IMR-90 (cell line): Measurements from ENCODE around the gene PCK2. TPM values are rescaled to one million over a fixed set of nuclear protein-coding genes. Genes with fewer than 3 reads are reported as not detected.
A peak's percentile ranks its signal among the peaks of the same experiment; 100 is the strongest.

Experiments used
- ATAC-seq: fragments of 200-7000 bp; cut with Tn5 transposase; 2 replicates; pipeline ENCODE4 v1.9.1; 2020; ENCODE audit warnings: low read depth, mild to moderate bottlenecking, moderate library complexity
- BruUV-seq: library from RNA; stranded (reverse); fragments of 400-500 nt; replicated peaks from 2 replicates; lab custom pipeline; 2021; lab: Mats Ljungman, UMichigan
- CTCF ChIA-PET: fragments of 300-600 bp; formaldehyde crosslinking; extraction: SDS; loops from one replicate; lab custom pipeline; 2021; ENCODE audit warnings: antibody characterized with exemption; lab: Yijun Ruan, JAX
- POLR2A ChIA-PET: fragments of 300-600 bp; sonication (Branson Sonifier 250); formaldehyde crosslinking; loops from one replicate; lab custom pipeline; 2022; ENCODE audit warnings: antibody characterized with exemption; ENCODE audit not compliant: unreplicated experiment; lab: Charles Lee
- DNase-seq: peaks from one replicate; pipeline ENCODE4 v3.0.0; 2013
- H2AFZ ChIP-seq: replicated peaks from 2 replicates; pipeline ENCODE3; 2013; ENCODE audit warnings: low read length, mild to moderate bottlenecking; ENCODE audit not compliant: poor library complexity
- H2AK5ac ChIP-seq: 2 replicates; pipeline ENCODE4 v1.6.1; 2013; ENCODE audit warnings: low read depth, low read length, inconsistent platforms
- H2AK9ac ChIP-seq: replicated peaks from 2 replicates; pipeline ENCODE3; 2013; ENCODE audit warnings: mild to moderate bottlenecking, low read depth, low read length, moderate library complexity; ENCODE audit not compliant: poor library complexity
- H2BK120ac ChIP-seq: 2 replicates; pipeline ENCODE4 v1.6.1; 2013; ENCODE audit warnings: low read depth, low read length, inconsistent platforms
- H2BK15ac ChIP-seq: 3 replicates; pipeline ENCODE4 v1.6.1; 2013; ENCODE audit warnings: low read depth, low read length, inconsistent platforms
- H2BK20ac ChIP-seq: 2 replicates; pipeline ENCODE4 v1.6.1; 2013; ENCODE audit warnings: low read depth, mild to moderate bottlenecking, inconsistent platforms, low read length, moderate library complexity
- H2BK5ac ChIP-seq: 2 replicates; pipeline ENCODE4 v1.6.1; 2013; ENCODE audit warnings: mild to moderate bottlenecking, low read depth, low read length, inconsistent platforms; ENCODE audit not compliant: poor library complexity, severe bottlenecking
- H3K14ac ChIP-seq: replicated peaks from 2 replicates; pipeline ENCODE4 v1.6.1; 2013; ENCODE audit warnings: low read depth, low read length, inconsistent platforms
- H3K18ac ChIP-seq: 2 replicates; pipeline ENCODE4 v1.6.1; 2013; ENCODE audit warnings: low read depth, low read length, control low read depth
- H3K23ac ChIP-seq: 2 replicates; pipeline ENCODE4 v1.6.1; 2013; ENCODE audit warnings: low read depth, low read length, inconsistent platforms
- H3K27ac ChIP-seq: 2 replicates; pipeline ENCODE4 v1.5.1; 2013; ENCODE audit warnings: mild to moderate bottlenecking, control low read depth, low read length; ENCODE audit not compliant: insufficient read depth
- H3K27me3 ChIP-seq: 2 replicates; pipeline ENCODE4 v1.6.1; 2013; ENCODE audit warnings: low read length; ENCODE audit not compliant: control insufficient read depth, insufficient read depth
- H3K36me3 ChIP-seq: 2 replicates; pipeline ENCODE4 v1.6.1; 2013; ENCODE audit warnings: low read length, mixed read lengths; ENCODE audit not compliant: control insufficient read depth, insufficient read depth
- H3K4ac ChIP-seq: 2 replicates; pipeline ENCODE4 v1.6.1; 2013; ENCODE audit warnings: low read depth, low read length, inconsistent platforms
- H3K4me1 ChIP-seq: 2 replicates; pipeline ENCODE4 v1.6.1; 2013; ENCODE audit warnings: low read length, mixed read lengths; ENCODE audit not compliant: control insufficient read depth, insufficient read depth
- H3K4me2 ChIP-seq: 2 replicates; pipeline ENCODE4 v1.6.1; 2013; ENCODE audit warnings: low read depth, mild to moderate bottlenecking, control low read depth, low read length, moderate library complexity
- H3K4me3 ChIP-seq: 2 replicates; pipeline ENCODE4 v1.5.1; 2013; ENCODE audit warnings: low read depth, mild to moderate bottlenecking, control low read depth, low read length, moderate library complexity; ENCODE audit not compliant: insufficient read depth
- H3K56ac ChIP-seq: 2 replicates; pipeline ENCODE4 v1.6.1; 2013; ENCODE audit warnings: low read length, inconsistent platforms; ENCODE audit not compliant: insufficient read depth; ENCODE audit errors: extremely low read depth
- H3K79me1 ChIP-seq, 2 experiments: 2 replicates each; pipeline ENCODE4 v1.6.1; 2013; ENCODE audit warnings: low read length in 2 of 2, inconsistent platforms in 1 of 2, low read depth in 1 of 2
- H3K9ac ChIP-seq: 2 replicates; pipeline ENCODE4 v1.6.1; 2013; ENCODE audit warnings: low read depth, low read length, control low read depth
- H3K9me1 ChIP-seq: 2 replicates; pipeline ENCODE4 v1.6.1; 2013; ENCODE audit warnings: low read length, inconsistent platforms; ENCODE audit not compliant: insufficient read depth
- H3K9me3 ChIP-seq: 2 replicates; pipeline ENCODE4 v1.6.1; 2013; ENCODE audit warnings: low read length; ENCODE audit not compliant: control insufficient read depth, insufficient read depth
- H4K20me1 ChIP-seq: 2 replicates; pipeline ENCODE4 v1.6.1; 2013; ENCODE audit warnings: low read length, inconsistent platforms; ENCODE audit not compliant: insufficient read depth
- H4K5ac ChIP-seq: 2 replicates; pipeline ENCODE4 v1.6.1; 2013; ENCODE audit warnings: mild to moderate bottlenecking, low read depth, low read length, control low read depth
- H4K8ac ChIP-seq, 2 experiments: 2 replicates each; pipeline ENCODE4 v1.6.1; 2013; ENCODE audit warnings: low read depth in 2 of 2, low read length in 2 of 2, control low read depth in 1 of 2, inconsistent platforms in 1 of 2
- H4K91ac ChIP-seq: 2 replicates; pipeline ENCODE4 v1.6.1; 2013; ENCODE audit warnings: low read depth, low read length, inconsistent platforms; ENCODE audit not compliant: insufficient read depth
- MXI1 ChIP-seq: IDR thresholded peaks from 2 replicates; pipeline ENCODE4 v1.6.1; 2012; ENCODE audit warnings: low read depth, mild to moderate bottlenecking, low read length, moderate library complexity, borderline replicate concordance
- WGBS, 2 experiments: methylation state at CpG; one replicate each; pipeline versions ENCODE4 v1.1.5 to v1.1.7; 2013; ENCODE audit warnings: missing lambda C conversion rate in 2 of 2; ENCODE audit not compliant: insufficient read length in 1 of 2; ENCODE audit errors: extremely low coverage in 2 of 2; 5-methylcytosine and 5-hydroxymethylcytosine counted together
- dilution Hi-C: fragments of 300-500 bp; cut with HindIII; formaldehyde crosslinking; loops from one replicate; pipeline ENCODE4 v1.14.3; 2018; ENCODE audit warnings: low sequenced_read_pairs; ENCODE audit not compliant: unreplicated experiment
- in situ Hi-C: fragments of 300-500 bp; cut with MboI; formaldehyde crosslinking; loops from 3 replicates; pipeline ENCODE4 v1.14.3; 2019; ENCODE audit warnings: low sequenced_read_pairs, inconsistent platforms, mixed read lengths
- intact Hi-C: fragments of 100-400 bp; cut with micrococcal nuclease; formaldehyde crosslinking; loops from 2 replicates; pipeline ENCODE4 v1.10.0; 2022
- polyA plus RNA-seq, 3 experiments: library from polyadenylated mRNA; depleted of rRNA; stranded (reverse); fragments of >200 nt; gene quantifications; 2 replicates each; pipeline ENCODE4 v1.2.3, GENCODE V29; 2012; ENCODE audit warnings: low replicate concordance in 1 of 3
- total RNA-seq: library from RNA; depleted of rRNA; stranded (reverse); fragments of >200 nt; gene quantifications from 2 replicates; pipeline ENCODE4 v1.2.3, GENCODE V29; 2012
- TF ChIP-seq, protein P1 (sequence below): conservative IDR thresholded peaks from 2 replicates; pipeline ENCODE4 v1.5.1; 2012; ENCODE audit warnings: mild to moderate bottlenecking, low read depth, low read length, improper control_type of control experiment

The PCK2 gene
- total and polyA plus RNA-seq, 2 of the 4 experiments (the other 2 are of a cell fraction): 13.4 to 29.4 TPM

DNA sequence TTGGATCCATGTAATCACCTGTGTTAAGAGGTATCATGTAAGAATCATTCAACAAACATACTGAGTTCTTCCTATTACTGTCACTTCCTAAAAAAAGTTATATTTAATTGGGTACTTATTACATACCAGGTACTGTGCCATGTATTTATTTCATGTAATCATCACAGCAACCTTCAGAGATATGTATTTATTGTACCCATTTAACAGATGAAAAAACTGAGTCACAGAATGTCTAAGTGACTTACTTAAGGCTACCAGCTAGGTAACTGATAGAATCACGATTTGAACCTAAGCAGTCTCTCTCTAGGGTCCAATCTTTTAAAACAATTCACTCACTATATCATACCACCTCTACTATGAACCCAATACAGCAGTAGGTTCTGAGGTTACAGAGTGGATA is 50.3 kb downstream of the PCK2 start:
- H3K23ac ChIP-seq: peak overlapping the region; percentile 32; the same call in 1 of the 2 replicates
- H3K9ac ChIP-seq: no peak overlapping the region
- H3K4me1 ChIP-seq: peaks cover 12% of the 10 kb centered on the region
- TF ChIP-seq MXI1: no peak
- TF ChIP-seq, protein P1, sequence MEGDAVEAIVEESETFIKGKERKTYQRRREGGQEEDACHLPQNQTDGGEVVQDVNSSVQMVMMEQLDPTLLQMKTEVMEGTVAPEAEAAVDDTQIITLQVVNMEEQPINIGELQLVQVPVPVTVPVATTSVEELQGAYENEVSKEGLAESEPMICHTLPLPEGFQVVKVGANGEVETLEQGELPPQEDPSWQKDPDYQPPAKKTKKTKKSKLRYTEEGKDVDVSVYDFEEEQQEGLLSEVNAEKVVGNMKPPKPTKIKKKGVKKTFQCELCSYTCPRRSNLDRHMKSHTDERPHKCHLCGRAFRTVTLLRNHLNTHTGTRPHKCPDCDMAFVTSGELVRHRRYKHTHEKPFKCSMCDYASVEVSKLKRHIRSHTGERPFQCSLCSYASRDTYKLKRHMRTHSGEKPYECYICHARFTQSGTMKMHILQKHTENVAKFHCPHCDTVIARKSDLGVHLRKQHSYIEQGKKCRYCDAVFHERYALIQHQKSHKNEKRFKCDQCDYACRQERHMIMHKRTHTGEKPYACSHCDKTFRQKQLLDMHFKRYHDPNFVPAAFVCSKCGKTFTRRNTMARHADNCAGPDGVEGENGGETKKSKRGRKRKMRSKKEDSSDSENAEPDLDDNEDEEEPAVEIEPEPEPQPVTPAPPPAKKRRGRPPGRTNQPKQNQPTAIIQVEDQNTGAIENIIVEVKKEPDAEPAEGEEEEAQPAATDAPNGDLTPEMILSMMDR: no peak
- dilution Hi-C loops (no loop called here), in situ Hi-C loops (loop anchor here (25.0 kb wide), 2 partner anchors 832 to 1057 kb away; partner anchors contain the start of genes ACIN1, BCL2L2, C14orf119 and PABPN1), intact Hi-C loops (no loop called here)
- H3K4me3 ChIP-seq: no peak overlapping the region
- no peaks in the 10 kb centered on the region for H3K9me3 ChIP-seq
- no peak overlapping the region for H4K5ac ChIP-seq
- DNase-seq (no peak), ATAC-seq (no peak)
- no peak overlapping the region for H2BK5ac ChIP-seq
- no peak overlapping the region for H2BK120ac ChIP-seq
- no peak overlapping the region for H2AK5ac ChIP-seq
- H3K56ac ChIP-seq: no peak overlapping the region
- H3K4ac ChIP-seq: no peak overlapping the region
- H3K36me3 ChIP-seq: peaks cover 6% of the 10 kb centered on the region
- no peak overlapping the region for H2AFZ ChIP-seq
- no peak overlapping the region for H2AK9ac ChIP-seq
- POLR2A ChIA-PET: no interaction called here
- H3K14ac ChIP-seq: no peak overlapping the region
- H2BK15ac ChIP-seq: no peak overlapping the region
- no peak overlapping the region for H4K91ac ChIP-seq
- CTCF ChIA-PET: no interaction called here
- no CpG with 5 or more reads among the region's 1 CpG for WGBS, 2 experiments
- H3K18ac ChIP-seq: no peak overlapping the region
- H3K27ac ChIP-seq: no peak overlapping the region
- peaks cover 27 to 67% of the 10 kb centered on the region in 2 experiments for H3K79me1 ChIP-seq
- peaks cover 18% of the 10 kb centered on the region for H3K9me1 ChIP-seq
- H3K4me2 ChIP-seq: no peak overlapping the region
- H4K20me1 ChIP-seq: peaks cover 18% of the 10 kb centered on the region
- no peaks in the 10 kb centered on the region for H3K27me3 ChIP-seq
- no peak overlapping the region for H2BK20ac ChIP-seq
- H4K8ac ChIP-seq: no peak overlapping the region; a peak in 1 of 4 replicates
- no TSS peak for BruUV-seq
